Immature natural killer cell (primary cell): ENCODE results near the gene FLNB. TPM values are rescaled to one million over a fixed set of nuclear protein-coding genes. Genes with fewer than 3 reads are reported as not detected.

Experiments
- DNase-seq, 3 donors: peaks; one replicate each; pipeline ENCODE4 v3.0.0; 2022; ENCODE audit warnings: mixed read lengths in 1 of 3
- H3K27ac Mint-ChIP-seq, 6 donors: one replicate each; pipeline ENCODE4 v1.8.0; 2020; ENCODE audit warnings: mixed read lengths in 6 of 6, mild to moderate bottlenecking in 5 of 6, inconsistent platforms in 4 of 6, moderate library complexity in 3 of 6
- H3K27me3 Mint-ChIP-seq, 3 donors: one replicate each; pipeline ENCODE4 v1.8.0; 2020 to 2021; ENCODE audit warnings: low read depth in 3 of 3, mild to moderate bottlenecking in 3 of 3, mixed read lengths in 3 of 3, moderate library complexity in 3 of 3, inconsistent platforms in 1 of 3
- H3K36me3 Mint-ChIP-seq, 3 donors: one replicate each; pipeline ENCODE4 v1.8.0; 2020; ENCODE audit warnings: mixed read lengths in 3 of 3, inconsistent platforms in 2 of 3, mild to moderate bottlenecking in 2 of 3
- H3K4me1 Mint-ChIP-seq, 2 donors: one replicate each; pipeline ENCODE4 v1.8.0; 2020; ENCODE audit warnings: inconsistent platforms in 2 of 2, mild to moderate bottlenecking in 2 of 2, mixed read lengths in 2 of 2, moderate library complexity in 1 of 2
- H3K4me3 Mint-ChIP-seq, 5 donors: one replicate each; pipeline ENCODE4 v1.8.0; 2020; ENCODE audit warnings: mild to moderate bottlenecking in 5 of 5, mixed read lengths in 5 of 5, inconsistent platforms in 3 of 5, moderate library complexity in 3 of 5
- H3K9me3 Mint-ChIP-seq, 6 donors: one replicate each; pipeline ENCODE4 v1.8.0; 2020; ENCODE audit warnings: mild to moderate bottlenecking in 6 of 6, mixed read lengths in 6 of 6, inconsistent platforms in 4 of 6, moderate library complexity in 3 of 6
- polyA plus RNA-seq, 3 donors: library from polyadenylated mRNA; unstranded; fragments of 300-500 nt; fragmentation: Illumina TruSeq; gene quantifications; one replicate each; pipeline ENCODE4 v1.2.3, GENCODE V29; 2021

The FLNB gene
- polyA plus RNA-seq, 3 donors from 2014 or later: 0.94 to 14.9 (median 7.5) TPM

DNA sequence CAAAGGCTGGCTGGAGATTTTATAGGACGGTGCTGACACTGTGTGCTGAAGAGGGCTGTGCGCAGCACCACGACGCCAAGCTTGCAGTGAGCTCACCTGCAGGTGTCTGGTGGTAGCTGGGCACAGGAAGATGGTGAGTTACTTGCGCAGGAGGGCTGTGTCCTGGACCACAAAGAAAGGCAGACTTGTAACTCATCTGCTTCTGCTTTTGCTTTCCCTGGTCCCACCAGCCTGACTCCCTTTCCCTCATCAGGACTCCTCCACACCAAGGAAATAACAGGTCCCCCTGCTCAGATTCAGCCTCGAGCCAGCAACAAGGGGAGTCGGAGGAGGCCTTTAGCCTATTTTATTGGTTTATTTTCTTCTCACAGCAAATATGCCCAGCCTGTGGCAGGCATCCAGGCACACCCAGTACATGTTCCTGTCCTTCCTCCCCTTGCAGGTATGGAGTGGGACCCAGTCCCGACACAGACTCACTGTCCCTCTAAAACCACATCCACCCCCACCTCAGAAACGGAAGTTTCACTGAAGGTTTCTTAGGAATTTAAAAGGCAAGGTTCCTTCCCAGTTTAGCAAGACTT is 35.6 kb upstream of the FLNB start:
- DNase-seq: no peak
- Mint-ChIP-seq H3K9me3 (no peaks in the 10 kb centered on the region), H3K4me3 (no peak overlapping the region), H3K27ac (no peak overlapping the region), H3K36me3 (peaks cover 0 to 4% (median 0%) of the 10 kb centered on the region in 3 donors), H3K4me1 (no peaks in the 10 kb centered on the region), H3K27me3 (peaks cover 0 to 3% (median 3%) of the 10 kb centered on the region in 3 donors)

DNA sequence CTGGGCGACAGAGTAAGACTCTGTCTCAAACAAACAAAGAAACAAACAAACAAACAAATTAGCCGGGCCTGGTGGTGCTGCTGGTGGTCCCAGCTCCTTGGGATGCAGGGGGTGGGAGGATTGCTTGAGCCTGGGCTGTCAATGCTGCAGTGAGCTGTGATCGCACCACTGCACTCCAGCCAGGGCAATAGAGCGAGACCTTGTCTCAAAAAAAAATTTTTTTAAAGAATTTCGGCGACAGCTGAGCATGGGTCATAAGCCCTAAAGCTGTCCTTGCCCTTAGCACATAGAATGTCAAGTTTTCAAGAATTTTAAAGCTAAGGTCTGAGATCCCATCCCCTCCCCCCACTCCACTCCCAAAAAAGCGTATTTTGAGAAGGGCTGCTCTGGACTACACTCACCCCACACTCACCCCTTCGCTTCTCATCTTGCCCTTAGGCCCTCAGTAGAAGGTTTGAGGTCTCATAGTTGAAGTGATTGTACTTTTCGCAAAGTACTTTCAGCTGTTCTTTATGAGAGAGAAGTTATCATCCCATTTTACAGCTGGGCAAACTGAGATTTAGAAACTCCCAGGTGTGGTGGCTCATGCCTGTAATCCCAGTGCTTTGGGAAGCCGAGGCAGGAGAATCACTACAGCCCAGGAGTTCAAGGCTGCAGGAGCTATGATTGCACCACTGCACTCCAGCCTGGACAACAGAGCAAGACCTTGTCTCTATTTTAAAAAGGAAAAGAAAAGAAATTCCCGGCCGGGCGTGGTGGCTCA is 34.3 kb upstream of the FLNB start:
- H3K27ac Mint-ChIP-seq: no peak overlapping the region
- H3K27me3 Mint-ChIP-seq: peaks cover 0 to 3% (median 2%) of the 10 kb centered on the region in 3 donors

GRCh38 chr3:57974796-57975388 is 33.3 kb upstream of the FLNB start:
- H3K9me3 Mint-ChIP-seq: no peaks in the 10 kb centered on the region
- H3K4me3 Mint-ChIP-seq: no peak overlapping the region
- H3K4me1 Mint-ChIP-seq: no peaks in the 10 kb centered on the region
- no peaks in the 10 kb centered on the region for H3K36me3 Mint-ChIP-seq
- DNase-seq: no peak
- peaks cover 0 to 3% (median 2%) of the 10 kb centered on the region in 3 donors for H3K27me3 Mint-ChIP-seq
- no peak overlapping the region for H3K27ac Mint-ChIP-seq

More for the DNA sequence above, 34.3 kb upstream of the FLNB start:
- DNase-seq: no peak
- no peaks in the 10 kb centered on the region for H3K4me1 Mint-ChIP-seq
- no peaks in the 10 kb centered on the region for H3K9me3 Mint-ChIP-seq
- no peaks in the 10 kb centered on the region for H3K36me3 Mint-ChIP-seq
- H3K4me3 Mint-ChIP-seq: no peak overlapping the region

- Mint-ChIP-seq H3K4me3 (no peak overlapping the region), H3K4me1 (no peaks in the 10 kb centered on the region), H3K36me3 (no peaks in the 10 kb centered on the region), H3K27ac (no peak overlapping the region), H3K9me3 (no peaks in the 10 kb centered on the region), H3K27me3 (no peaks in the 10 kb centered on the region)
- DNase-seq: no peak
These were observed 30.4 kb upstream of the FLNB start for GRCh38 chr3:57977818-57978235.

DNA sequence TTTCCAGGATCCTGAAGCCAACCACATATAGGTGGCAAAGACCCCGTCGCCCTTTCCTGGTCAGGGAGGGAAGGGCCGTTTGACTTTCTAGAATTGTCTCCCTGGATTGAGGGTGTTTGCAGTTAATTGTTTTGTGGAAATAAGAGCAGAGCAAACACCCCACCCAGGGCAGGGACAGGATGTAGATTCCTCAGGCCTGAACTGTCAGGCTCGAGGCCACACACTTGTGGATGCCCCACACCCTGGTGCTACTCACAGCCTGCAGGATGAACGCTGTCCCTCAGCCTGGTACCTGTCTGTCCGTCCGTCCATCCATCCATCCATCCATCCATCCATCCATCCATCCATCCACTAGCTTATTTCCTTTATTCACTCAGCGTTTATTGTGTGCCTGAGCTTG is 29.9 kb upstream of the FLNB start:
- DNase-seq: no peak
- Mint-ChIP-seq H3K4me1 (peaks cover under 1 to 1% of the 10 kb centered on the region in 2 donors), H3K4me3 (no peak overlapping the region), H3K36me3 (no peaks in the 10 kb centered on the region), H3K9me3 (no peaks in the 10 kb centered on the region), H3K27me3 (no peaks in the 10 kb centered on the region), H3K27ac (no peak overlapping the region)

DNA sequence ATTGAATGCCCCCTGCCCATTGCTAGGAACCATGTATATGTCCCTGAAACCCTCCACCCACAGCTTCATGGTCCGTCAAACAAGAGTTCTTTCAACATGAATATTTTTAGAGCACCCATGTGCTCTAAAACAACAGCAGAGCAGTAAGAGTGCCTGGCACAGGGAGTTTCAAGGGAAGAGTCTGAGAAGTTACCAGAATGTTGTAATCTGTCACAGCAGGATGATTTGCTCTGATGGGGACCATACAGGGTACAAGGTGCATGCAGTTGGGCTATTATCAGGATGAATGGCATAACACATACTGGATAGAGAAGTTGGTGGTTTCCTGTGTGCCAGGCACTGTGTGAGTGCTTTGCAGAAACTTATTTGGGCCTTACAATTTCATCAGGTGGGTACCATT is 27.8 kb upstream of the FLNB start:
- no peaks in the 10 kb centered on the region for H3K27me3 Mint-ChIP-seq

GRCh38 chr3:57981483-57982087 is 26.6 kb upstream of the FLNB start:
- Mint-ChIP-seq H3K9me3 (no peaks in the 10 kb centered on the region), H3K27ac (peak overlapping the region in 1 of 6 donors; percentile 50), H3K27me3 (peaks cover 0 to 2% (median 0%) of the 10 kb centered on the region in 3 donors), H3K36me3 (no peaks in the 10 kb centered on the region), H3K4me3 (no peak overlapping the region), H3K4me1 (peaks cover 10% of the 10 kb centered on the region in 2 donors)
- no peak for DNase-seq

More for the DNA sequence above, 27.8 kb upstream of the FLNB start:
- H3K27ac Mint-ChIP-seq: no peak overlapping the region
- H3K4me1 Mint-ChIP-seq: peaks cover 10% of the 10 kb centered on the region in 2 donors
- no peak for DNase-seq
- H3K36me3 Mint-ChIP-seq: no peaks in the 10 kb centered on the region
- no peak overlapping the region for H3K4me3 Mint-ChIP-seq
- no peaks in the 10 kb centered on the region for H3K9me3 Mint-ChIP-seq

DNA sequence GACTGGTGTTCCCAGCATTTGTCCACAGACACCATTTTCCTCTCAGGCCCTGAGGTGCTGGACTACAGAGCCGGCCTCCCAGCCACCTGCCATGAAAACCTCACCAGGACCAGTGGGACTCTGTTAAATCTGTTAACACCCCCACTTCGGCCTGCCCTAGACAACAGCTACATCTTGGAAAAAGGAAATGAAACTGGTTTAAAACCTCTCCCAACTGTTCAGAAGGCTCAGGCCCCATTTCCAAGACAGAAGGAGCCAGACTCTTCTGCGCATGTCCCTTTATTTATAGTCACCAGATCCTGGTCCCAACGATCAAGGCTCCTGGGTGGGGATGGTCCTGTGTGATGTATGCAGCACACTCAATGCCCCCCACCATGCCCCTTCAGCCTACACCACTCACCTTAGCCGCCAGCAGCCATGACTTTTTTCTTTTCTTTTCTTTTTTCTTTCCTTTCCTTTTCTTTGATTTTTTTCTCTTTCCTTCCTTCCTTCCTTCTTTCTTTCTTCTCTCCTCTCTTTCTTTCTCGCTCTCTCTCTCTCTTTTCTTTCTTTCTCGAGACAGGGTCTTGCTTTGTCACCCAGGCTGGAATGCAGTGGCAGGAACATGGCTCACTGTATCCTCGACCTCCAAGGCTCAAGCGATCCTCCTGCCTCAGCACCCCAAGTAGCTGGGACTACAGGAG is 25.5 kb upstream of the FLNB start:
- Mint-ChIP-seq H3K27ac (peak overlapping the region in 3 of 6 donors; percentile 8 to 43 (median 42)), H3K27me3 (peaks cover 0 to 2% (median 2%) of the 10 kb centered on the region in 3 donors), H3K9me3 (no peaks in the 10 kb centered on the region), H3K36me3 (no peaks in the 10 kb centered on the region), H3K4me3 (no peak overlapping the region), H3K4me1 (peaks cover 10% of the 10 kb centered on the region in 2 donors)
- no peak for DNase-seq

DNA sequence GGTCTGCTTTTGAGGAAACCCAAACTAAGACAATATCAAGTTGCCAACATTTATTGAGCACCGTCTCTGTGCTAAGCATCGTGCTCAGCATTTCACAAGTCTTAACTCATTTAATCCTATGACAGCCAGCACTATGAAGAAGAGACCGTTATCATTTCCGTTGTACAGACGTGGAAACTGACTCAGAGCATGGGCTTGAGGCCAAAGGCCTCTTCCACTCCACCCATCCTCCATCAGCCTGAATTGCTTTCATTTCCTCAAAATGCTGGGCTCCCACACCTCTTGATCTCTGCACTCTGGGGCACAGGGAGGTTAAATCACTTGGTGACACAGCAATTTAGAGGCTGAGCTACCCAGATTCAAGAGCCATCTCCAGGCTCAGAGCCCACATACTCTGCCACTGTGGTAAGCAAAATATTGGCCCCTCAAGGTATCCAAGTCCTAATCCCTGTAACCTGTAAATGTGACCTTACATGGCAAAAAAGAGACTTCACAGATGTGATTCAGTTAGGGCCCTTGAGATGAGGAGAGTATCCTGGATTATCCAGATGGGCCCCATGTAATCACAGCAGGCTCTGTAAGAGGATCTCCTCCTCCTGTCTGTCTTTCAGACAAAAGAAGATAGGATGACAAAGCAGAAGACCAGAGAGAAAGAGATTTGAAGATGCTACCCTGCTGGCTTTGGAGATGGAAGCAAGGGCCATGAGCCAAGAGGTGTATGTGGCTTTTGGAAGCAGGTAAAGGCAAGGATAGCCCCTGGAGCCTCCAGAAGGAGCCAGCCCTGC is 24.3 kb upstream of the FLNB start:
- peak in 2 of 3 donors; percentile 25 to 29 for DNase-seq
- Mint-ChIP-seq H3K4me3 (peak overlapping the region in 1 of 5 donors; percentile 44), H3K27me3 (peaks cover 0 to 2% (median 2%) of the 10 kb centered on the region in 3 donors), H3K36me3 (no peaks in the 10 kb centered on the region), H3K4me1 (peaks cover 10% of the 10 kb centered on the region in 2 donors), H3K9me3 (no peaks in the 10 kb centered on the region), H3K27ac (peak overlapping the region; percentile 44 to 80 (median 72))

DNA sequence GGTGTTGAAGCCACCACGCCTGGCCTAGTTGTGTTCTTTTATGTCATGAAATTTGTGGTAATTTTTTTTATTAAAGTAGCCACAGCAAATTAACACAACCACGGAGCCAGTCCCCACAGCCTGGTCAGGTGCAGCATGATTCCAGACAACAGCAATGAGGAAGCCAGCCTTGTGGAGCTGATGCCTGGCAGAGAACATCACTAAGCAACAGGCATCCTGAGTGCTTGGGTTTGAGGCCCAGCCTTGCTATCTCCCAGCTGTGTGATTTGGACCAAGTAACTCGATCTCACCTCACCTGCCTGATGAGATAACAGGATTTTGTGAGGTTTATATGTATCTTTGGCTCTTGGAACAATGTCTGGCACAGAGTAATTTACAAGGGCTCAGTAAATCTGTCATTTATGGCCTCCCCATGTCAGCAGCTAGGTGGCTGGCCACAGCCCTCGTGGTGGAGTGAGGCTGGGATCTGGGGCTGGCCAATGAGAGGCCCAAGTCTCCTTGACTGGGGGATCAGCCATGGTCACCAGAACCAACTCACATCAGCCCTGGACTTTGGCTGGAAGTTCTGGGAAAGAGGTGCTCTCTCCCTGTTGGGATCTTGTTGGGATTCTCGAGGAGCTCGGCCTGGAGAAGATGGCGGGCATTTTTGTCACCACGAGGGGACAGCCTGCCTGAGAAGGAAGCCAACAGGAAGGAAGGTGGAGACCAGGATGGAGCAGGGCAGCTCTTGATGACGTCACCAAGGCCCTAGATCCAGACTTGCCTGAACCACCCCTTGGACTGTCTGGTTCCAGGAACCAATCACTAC is 22.8 kb upstream of the FLNB start:
- H3K4me3 Mint-ChIP-seq: no peak overlapping the region
- peaks cover 0 to 3% (median 2%) of the 10 kb centered on the region in 3 donors for H3K27me3 Mint-ChIP-seq
- no peaks in the 10 kb centered on the region for H3K9me3 Mint-ChIP-seq
- no peaks in the 10 kb centered on the region for H3K36me3 Mint-ChIP-seq
- peaks cover 10% of the 10 kb centered on the region in 2 donors for H3K4me1 Mint-ChIP-seq
- no peak for DNase-seq
- no peak overlapping the region for H3K27ac Mint-ChIP-seq

- Mint-ChIP-seq H3K9me3 (no peaks in the 10 kb centered on the region), H3K4me3 (no peak overlapping the region), H3K4me1 (peaks cover 10% of the 10 kb centered on the region in 2 donors), H3K27me3 (peaks cover 2 to 3% (median 2%) of the 10 kb centered on the region in 3 donors), H3K36me3 (no peaks in the 10 kb centered on the region), H3K27ac (no peak overlapping the region)
- no peak for DNase-seq
These were observed 22.3 kb upstream of the FLNB start for GRCh38 chr3:57985984-57986246.

DNA sequence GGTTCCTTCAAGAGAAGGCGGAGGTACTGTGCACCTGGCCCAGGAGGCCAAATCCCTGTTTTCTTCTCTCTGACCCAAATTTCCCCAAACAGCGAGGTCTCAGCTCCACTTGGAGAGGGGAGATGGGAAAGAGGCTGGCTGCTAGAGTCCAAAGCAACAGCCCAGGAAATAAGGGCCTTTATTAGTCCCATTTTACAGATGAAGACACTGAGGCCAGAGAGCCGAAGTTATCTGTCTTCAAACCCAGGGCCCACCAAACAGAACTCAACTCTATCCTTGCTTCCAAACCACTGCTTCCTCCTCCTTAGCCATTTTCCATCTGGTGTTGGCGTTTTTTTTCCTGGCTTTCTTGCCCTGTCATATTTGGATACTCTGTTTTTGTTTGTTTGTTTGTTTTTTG is 22.0 kb upstream of the FLNB start:
- no peaks in the 10 kb centered on the region for H3K36me3 Mint-ChIP-seq
- H3K4me3 Mint-ChIP-seq: no peak overlapping the region
- H3K4me1 Mint-ChIP-seq: peaks cover 10% of the 10 kb centered on the region in 2 donors
- no peaks in the 10 kb centered on the region for H3K9me3 Mint-ChIP-seq
- no peak overlapping the region for H3K27ac Mint-ChIP-seq
- peaks cover 2 to 3% (median 3%) of the 10 kb centered on the region in 3 donors for H3K27me3 Mint-ChIP-seq
- DNase-seq: no peak
